CD4-positive, alpha-beta T cell treated with Interleukin-17A for 1 hour (primary cell): Measurements from ENCODE around the gene DRAXIN.
A peak's percentile ranks its signal among the peaks of the same experiment; 100 is the strongest.

ENCODE experiments used
- DNase-seq: peaks from one replicate; pipeline ENCODE4 v3.0.0-alpha.2; 2020

Gene DRAXIN

GRCh38 chr1:11658542-11658941, 33.0 kb upstream of the DRAXIN start:
- no peak for DNase-seq

- no peak for DNase-seq
Measured at GRCh38 chr1:11659748-11660147, 31.8 kb upstream of the DRAXIN start.

- DNase-seq: no peak
Measured at GRCh38 chr1:11661103-11661502, 30.4 kb upstream of the DRAXIN start.

GRCh38 chr1:11664336-11665065, 27.0 kb upstream of the DRAXIN start:
- peak; percentile 61 for DNase-seq

GRCh38 chr1:11668516-11668915, 23.0 kb upstream of the DRAXIN start:
- no peak for DNase-seq

- DNase-seq: no peak
Measured at GRCh38 chr1:11670747-11671146, 20.8 kb upstream of the DRAXIN start.

GRCh38 chr1:11671205-11671543, 20.3 kb upstream of the DRAXIN start:
- no peak for DNase-seq

GRCh38 chr1:11671544-11672286, 19.8 kb upstream of the DRAXIN start:
- DNase-seq: no peak

GRCh38 chr1:11673089-11673769, 18.3 kb upstream of the DRAXIN start:
- DNase-seq: no peak

GRCh38 chr1:11674488-11674887, 17.0 kb upstream of the DRAXIN start:
- no peak for DNase-seq

- DNase-seq: no peak
Measured at GRCh38 chr1:11675325-11675724, 16.2 kb upstream of the DRAXIN start.

GRCh38 chr1:11676386-11677103, 15.0 kb upstream of the DRAXIN start:
- DNase-seq: no peak

GRCh38 chr1:11678442-11678841, 13.1 kb upstream of the DRAXIN start:
- no peak for DNase-seq

- DNase-seq: no peak
Measured at GRCh38 chr1:11680270-11681070, 11.0 kb upstream of the DRAXIN start.

- peak; percentile 90 for DNase-seq
Measured at GRCh38 chr1:11681071-11681771, 10.3 kb upstream of the DRAXIN start, which contains the start of gene MAD2L2. TSS of gene MAD2L2 (minus strand) at chr1:11681148. CDS start at chr1:11680601, 547 bp downstream.

- DNase-seq: no peak
Measured at GRCh38 chr1:11682287-11682771, 9.2 kb upstream of the DRAXIN start.

GRCh38 chr1:11682799-11683198, 8.7 kb upstream of the DRAXIN start:
- DNase-seq: no peak

GRCh38 chr1:11684070-11684469, 7.4 kb upstream of the DRAXIN start:
- DNase-seq: no peak

GRCh38 chr1:11685210-11685752, 6.2 kb upstream of the DRAXIN start:
- DNase-seq: no peak

GRCh38 chr1:11688506-11688905, 3.0 kb upstream of the DRAXIN start:
- DNase-seq: no peak
